SK-N-SH treated with all-trans-retinoic acid at 6 μM for 48 hours (cell line): ENCODE results near the gene MMEL1.

ENCODE experiments used
- ATAC-seq: fragments of 200-7000 bp; cut with Tn5 transposase; 3 replicates; pipeline ENCODE4 v1.9.1; 2020; ENCODE audit warnings: mild to moderate bottlenecking, moderate library complexity
- BACH2 ChIP-seq: fragments of 250-450 bp; sonication (Bioruptor Pico); IDR thresholded peaks from 2 replicates; pipeline ENCODE4 v1.9.0; 2021; ENCODE audit warnings: mild to moderate bottlenecking, borderline replicate concordance
- CREB5 ChIP-seq: fragments of 250-450 bp; sonication (Bioruptor Pico); IDR thresholded peaks from 2 replicates; pipeline ENCODE4 v1.5.1; 2020; ENCODE audit warnings: low read depth, mild to moderate bottlenecking, moderate library complexity
- CSDC2 ChIP-seq: fragments of 250-450 bp; sonication (Bioruptor Pico); IDR thresholded peaks from 2 replicates; pipeline ENCODE4 v1.5.0; 2020; ENCODE audit warnings: mild to moderate bottlenecking, moderate library complexity
- CSRNP3 ChIP-seq: fragments of 250-450 bp; sonication (Bioruptor Pico); IDR thresholded peaks from 2 replicates; pipeline ENCODE4 v1.5.1; 2021; ENCODE audit warnings: mild to moderate bottlenecking, moderate library complexity
- ESRRG ChIP-seq: fragments of 250-450 bp; sonication (Bioruptor Pico); IDR thresholded peaks from 2 replicates; pipeline ENCODE4 v1.6.1; 2021; ENCODE audit warnings: mild to moderate bottlenecking
- PATZ1 ChIP-seq: fragments of 250-450 bp; sonication (Bioruptor Pico); IDR thresholded peaks from 2 replicates; pipeline ENCODE4 v1.8.0; 2020; ENCODE audit warnings: mild to moderate bottlenecking, moderate library complexity, borderline replicate concordance
- POU6F1 ChIP-seq: fragments of 250-450 bp; sonication (Bioruptor Pico); IDR thresholded peaks from 2 replicates; pipeline ENCODE4 v1.8.0; 2021; ENCODE audit warnings: low read depth, mild to moderate bottlenecking, moderate library complexity, borderline replicate concordance
- SNAI2 ChIP-seq: fragments of 250-450 bp; sonication (Bioruptor Pico); IDR thresholded peaks from 2 replicates; pipeline ENCODE4 v1.5.0; 2020; ENCODE audit warnings: mild to moderate bottlenecking, moderate library complexity
- TCF4 ChIP-seq: fragments of 250-450 bp; sonication (Bioruptor Pico); IDR thresholded peaks from 2 replicates; pipeline ENCODE4 v1.8.0; 2021; ENCODE audit warnings: mild to moderate bottlenecking, moderate library complexity, borderline replicate concordance
- TOX ChIP-seq: fragments of 250-450 bp; sonication (Bioruptor Pico); IDR thresholded peaks from 2 replicates; pipeline ENCODE4 v1.8.0; 2021; ENCODE audit warnings: mild to moderate bottlenecking, moderate library complexity, borderline replicate concordance
- TSHZ2 ChIP-seq: fragments of 250-450 bp; sonication (Bioruptor Pico); IDR thresholded peaks from 2 replicates; pipeline ENCODE4 v1.5.0; 2020; ENCODE audit warnings: mild to moderate bottlenecking, moderate library complexity
- ZC3H10 ChIP-seq: fragments of 250-450 bp; sonication (Bioruptor Pico); IDR thresholded peaks from 2 replicates; pipeline ENCODE4 v1.5.1; 2021; ENCODE audit warnings: mild to moderate bottlenecking, moderate library complexity
- ZFP3 ChIP-seq: fragments of 250-450 bp; sonication (Bioruptor Pico); IDR thresholded peaks from 2 replicates; pipeline ENCODE4 v1.5.0; 2020; ENCODE audit warnings: mild to moderate bottlenecking, moderate library complexity
- ZFP30 ChIP-seq: fragments of 450-650 bp; formaldehyde crosslinking; IDR thresholded peaks from 2 replicates; pipeline ENCODE4 v1.5.0; 2022; ENCODE audit warnings: mild to moderate bottlenecking, moderate library complexity
- ZNF565 ChIP-seq: fragments of 450-650 bp; formaldehyde crosslinking; conservative IDR thresholded peaks from 2 replicates; pipeline ENCODE4 v1.5.0; 2020; ENCODE audit warnings: low read depth, mild to moderate bottlenecking, moderate library complexity
- ZNF70 ChIP-seq: fragments of 450-650 bp; formaldehyde crosslinking; IDR thresholded peaks from 2 replicates; pipeline ENCODE4 v1.5.0; 2020; ENCODE audit warnings: mild to moderate bottlenecking, moderate library complexity
- ZNF8 ChIP-seq: fragments of 450-650 bp; formaldehyde crosslinking; IDR thresholded peaks from 2 replicates; pipeline ENCODE4 v1.5.0; 2020; ENCODE audit warnings: mild to moderate bottlenecking, moderate library complexity

Gene MMEL1

GRCh38 chr1:2644171-2644570 lies 11.4 kb upstream of the MMEL1 start:
- TF ChIP-seq ZNF8 (CRISPR knock-in tag): no peak
- no peak for TF ChIP-seq PATZ1 (CRISPR knock-in tag)
- TF ChIP-seq CSRNP3 (CRISPR knock-in tag): no peak
- TF ChIP-seq POU6F1 (CRISPR knock-in tag): no peak
- no peak for TF ChIP-seq ZFP30 (CRISPR knock-in tag)
- TF ChIP-seq CSDC2: no peak
- TF ChIP-seq BACH2: no peak
- no peak for TF ChIP-seq ESRRG (CRISPR knock-in tag)
- TF ChIP-seq SNAI2 (CRISPR knock-in tag): no peak
- no peak for ATAC-seq

GRCh38 chr1:2643414-2644077 lies 10.7 kb upstream of the MMEL1 start:
- ATAC-seq: no peak
- no peak for TF ChIP-seq CSRNP3 (CRISPR knock-in tag)
- no peak for TF ChIP-seq TOX
- TF ChIP-seq ZNF565: no peak
- TF ChIP-seq CSDC2: no peak
- TF ChIP-seq CREB5: no peak
- TF ChIP-seq ZNF70: no peak

- ATAC-seq: peak; percentile 89
Measured at GRCh38 chr1:2642560-2643413, 10.0 kb upstream of the MMEL1 start.

More at GRCh38 chr1:2642560-2643413, 10.0 kb upstream of the MMEL1 start:
- no peak for TF ChIP-seq CSRNP3 (CRISPR knock-in tag)
- no peak for TF ChIP-seq ESRRG (CRISPR knock-in tag)
- TF ChIP-seq PATZ1 (CRISPR knock-in tag): no peak
- no peak for TF ChIP-seq ZNF70
- TF ChIP-seq TSHZ2: no peak
- no peak for TF ChIP-seq ZFP30 (CRISPR knock-in tag)
- TF ChIP-seq TOX: no peak
- TF ChIP-seq ZFP3: no peak
- no peak for TF ChIP-seq ZC3H10 (CRISPR knock-in tag)
- TF ChIP-seq TCF4: no peak
- TF ChIP-seq, all 23 proteins: peak for 0
